ENCODE data around the gene SLC16A9.

SLC16A9 gene

DNA sequence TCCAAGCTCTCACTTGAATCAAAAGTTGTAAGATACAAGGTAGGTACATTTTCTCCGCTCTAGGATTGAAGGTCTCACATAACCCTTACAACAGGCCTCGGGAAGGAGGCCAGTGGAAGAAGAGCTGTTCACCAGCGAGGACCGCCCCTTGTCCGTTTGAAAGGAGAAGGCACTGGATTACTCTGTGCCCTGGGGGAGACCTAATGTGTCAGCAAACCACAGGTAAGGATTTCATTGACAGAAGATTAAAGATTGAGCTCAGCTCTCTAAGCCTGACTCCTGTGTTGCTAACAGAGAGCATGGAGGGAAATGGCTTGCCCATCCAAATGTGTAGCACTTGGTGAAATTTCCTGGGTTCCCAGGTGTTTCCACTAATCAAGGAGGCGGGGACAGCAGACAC lies 81.2 kb downstream of the SLC16A9 start:
- TF ChIP-seq, protein P1, sequence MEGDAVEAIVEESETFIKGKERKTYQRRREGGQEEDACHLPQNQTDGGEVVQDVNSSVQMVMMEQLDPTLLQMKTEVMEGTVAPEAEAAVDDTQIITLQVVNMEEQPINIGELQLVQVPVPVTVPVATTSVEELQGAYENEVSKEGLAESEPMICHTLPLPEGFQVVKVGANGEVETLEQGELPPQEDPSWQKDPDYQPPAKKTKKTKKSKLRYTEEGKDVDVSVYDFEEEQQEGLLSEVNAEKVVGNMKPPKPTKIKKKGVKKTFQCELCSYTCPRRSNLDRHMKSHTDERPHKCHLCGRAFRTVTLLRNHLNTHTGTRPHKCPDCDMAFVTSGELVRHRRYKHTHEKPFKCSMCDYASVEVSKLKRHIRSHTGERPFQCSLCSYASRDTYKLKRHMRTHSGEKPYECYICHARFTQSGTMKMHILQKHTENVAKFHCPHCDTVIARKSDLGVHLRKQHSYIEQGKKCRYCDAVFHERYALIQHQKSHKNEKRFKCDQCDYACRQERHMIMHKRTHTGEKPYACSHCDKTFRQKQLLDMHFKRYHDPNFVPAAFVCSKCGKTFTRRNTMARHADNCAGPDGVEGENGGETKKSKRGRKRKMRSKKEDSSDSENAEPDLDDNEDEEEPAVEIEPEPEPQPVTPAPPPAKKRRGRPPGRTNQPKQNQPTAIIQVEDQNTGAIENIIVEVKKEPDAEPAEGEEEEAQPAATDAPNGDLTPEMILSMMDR (IDR thresholded peaks at IDR 0.05): no peak

DNA sequence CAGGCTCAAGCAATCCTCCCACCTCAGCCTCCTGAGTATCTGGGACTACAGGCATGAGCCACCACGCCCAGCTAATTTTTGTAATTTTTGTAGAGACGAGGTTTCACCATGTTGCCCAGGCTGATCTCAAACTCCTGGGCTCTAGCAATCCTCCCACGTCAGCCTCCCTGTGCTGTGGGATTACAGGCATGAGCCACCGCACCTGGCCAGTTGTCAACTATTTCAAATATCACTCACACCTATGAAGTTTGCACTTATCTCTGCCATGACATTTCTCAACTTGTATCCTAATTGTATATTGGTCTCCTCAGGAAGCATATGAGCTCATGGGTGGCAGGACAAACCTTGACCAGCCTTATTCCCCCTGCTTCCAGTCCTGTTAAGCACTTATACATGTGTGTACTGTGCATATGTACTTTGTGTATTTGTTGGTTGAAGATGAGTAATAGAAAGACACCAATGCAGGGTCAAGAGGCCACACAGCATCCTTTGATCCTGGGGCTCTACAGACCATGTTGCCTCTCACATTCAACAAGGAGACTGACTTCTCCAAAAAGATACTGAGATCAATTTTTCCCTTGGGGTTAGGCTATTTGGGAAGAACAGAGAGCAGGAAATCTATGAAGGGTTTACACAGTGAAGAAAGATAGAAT lies 82.2 kb downstream of the SLC16A9 start:
- TF ChIP-seq, protein P1 (IDR thresholded peaks at IDR 0.05): no peak

DNA sequence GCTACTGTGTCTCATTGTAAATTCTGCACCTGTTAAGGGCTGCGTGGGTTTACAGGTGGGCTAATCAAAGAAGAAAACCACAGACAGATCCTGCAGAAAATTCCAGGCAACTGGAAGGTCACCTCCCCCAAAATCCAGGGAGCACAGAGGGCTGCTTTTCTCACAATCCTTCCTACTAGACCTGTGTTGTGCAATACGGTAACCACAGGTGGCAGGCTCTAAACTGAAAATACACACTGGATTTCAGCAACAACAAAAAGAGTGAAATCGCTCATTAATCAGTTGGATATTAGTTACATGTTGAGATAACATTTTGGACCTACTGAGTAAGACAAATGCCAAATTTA lies 83.2 kb downstream of the SLC16A9 start:
- TF ChIP-seq, protein P1 (IDR thresholded peaks at IDR 0.05): no peak

DNA sequence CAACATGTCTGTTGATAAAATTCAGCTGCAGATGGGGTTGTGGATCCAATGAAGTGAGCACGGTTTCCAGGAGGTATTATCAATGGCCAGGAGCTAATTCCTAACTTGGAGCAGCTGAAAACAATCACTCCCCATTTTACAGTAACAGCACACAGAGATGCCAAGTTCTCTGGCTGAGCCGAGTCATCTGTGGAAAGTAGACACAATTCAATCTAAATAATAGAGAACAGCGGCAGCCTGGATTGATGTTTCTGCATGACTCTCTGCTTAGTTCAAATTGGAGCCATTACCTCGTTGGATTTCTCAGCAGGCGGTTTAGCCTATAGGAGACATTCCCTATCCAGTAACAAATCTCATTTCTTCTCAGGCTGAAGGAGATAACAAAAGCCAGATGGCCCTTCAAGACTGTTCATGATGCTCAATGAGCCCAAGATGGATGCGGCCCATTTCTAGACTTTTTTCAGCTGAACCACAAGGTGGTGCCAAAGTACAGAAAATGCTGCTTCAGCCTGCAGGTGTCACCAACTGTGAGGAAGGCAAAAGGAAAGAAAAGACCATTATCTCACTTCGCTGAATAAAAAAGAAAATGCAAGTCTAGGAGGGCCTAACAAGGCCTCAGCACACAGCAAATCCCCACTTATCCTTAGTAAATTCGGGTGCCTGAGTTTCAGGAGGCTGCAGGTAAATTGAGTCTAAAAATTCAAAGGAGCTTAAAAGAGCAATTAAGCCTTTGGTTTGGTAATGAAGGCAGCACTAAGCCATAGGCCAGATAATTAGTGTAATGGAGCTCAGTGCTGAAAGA lies 83.7 kb downstream of the SLC16A9 start:
- TF ChIP-seq, protein P1 (IDR thresholded peaks at IDR 0.05): peak; percentile 73

DNA sequence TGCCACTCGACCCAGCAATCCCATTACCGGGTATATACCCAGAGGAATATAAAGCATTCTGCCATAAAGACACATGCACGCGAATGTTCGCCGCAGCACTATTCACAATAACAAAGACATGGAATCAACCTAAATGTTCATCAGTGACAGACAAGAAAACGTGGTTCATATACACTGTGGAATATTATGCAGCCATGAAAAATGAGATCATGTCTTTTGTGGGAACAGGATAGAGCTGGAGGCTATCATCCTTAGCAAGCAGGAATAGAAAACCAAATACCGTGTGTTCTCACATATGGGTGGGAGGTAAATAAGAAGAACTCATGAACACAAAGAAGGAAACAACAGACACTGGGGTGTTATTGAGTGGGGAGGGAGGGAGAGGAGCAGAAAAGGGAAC lies 84.7 kb downstream of the SLC16A9 start:
- TF ChIP-seq, protein P1 (IDR thresholded peaks at IDR 0.05): no peak

DNA sequence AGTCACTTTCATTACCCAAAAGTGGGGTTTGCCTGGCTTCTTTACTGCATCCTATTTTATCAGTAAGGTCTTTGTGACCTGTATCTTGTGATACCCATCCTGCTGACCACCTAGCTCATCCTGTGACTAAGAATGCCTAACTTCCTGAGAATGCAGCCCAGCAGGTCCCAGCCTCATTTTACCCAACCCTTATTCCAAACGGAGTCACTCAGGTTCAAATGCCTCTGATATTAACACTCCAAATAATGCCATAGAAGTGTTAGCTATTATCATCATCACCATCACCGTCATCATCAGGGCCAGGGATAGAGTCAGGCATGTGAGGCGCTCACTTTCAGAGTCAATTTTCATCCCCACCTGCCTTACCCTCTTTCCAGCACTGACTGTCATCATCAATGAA lies 85.5 kb downstream of the SLC16A9 start:
- TF ChIP-seq, protein P1 (IDR thresholded peaks at IDR 0.05): no peak

DNA sequence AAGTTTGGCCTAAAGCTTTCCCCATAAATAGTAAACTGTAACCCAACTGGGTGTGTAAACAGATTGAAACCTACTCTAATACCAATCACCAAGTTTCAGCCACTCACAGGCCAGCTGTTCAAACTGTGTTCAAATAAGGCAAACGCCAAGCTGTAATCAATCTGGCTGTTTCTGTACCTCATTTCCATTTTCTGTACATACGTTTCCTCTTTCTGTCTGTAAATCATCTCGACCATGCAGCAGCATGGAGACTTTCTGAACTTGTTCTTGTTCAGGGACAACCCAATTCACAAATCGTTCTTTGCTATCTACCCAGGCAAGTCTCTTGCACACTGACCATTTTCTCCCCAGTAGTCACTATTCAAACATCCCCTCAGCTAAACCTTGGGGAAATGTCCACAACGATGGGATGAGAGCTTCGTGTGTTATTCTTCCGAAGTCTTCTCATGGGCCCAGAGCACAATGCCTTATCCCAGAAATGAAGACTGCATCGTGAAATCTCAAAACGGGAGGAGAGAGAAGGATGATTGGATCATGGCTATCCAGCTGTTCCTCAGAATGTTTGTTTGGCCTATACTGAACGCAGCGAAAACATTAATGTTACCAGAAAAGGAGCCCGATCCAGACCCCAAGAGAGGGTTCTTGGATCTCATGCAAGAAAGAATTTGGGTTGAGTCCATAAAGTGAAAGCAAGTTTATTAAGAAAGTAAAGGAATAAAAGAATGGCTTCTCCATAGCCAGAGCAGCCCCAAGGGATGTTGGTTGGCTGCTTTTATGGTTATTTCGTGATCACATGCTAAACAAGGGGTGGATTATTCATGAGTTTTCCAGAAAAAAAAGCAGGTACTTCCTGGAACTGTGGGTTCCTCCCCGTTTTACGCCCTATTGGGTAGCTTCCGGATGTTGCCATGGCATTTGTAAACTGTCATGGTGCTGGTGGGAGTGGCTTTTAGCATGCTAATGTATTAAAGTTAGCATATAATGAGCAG lies 86.2 kb downstream of the SLC16A9 start:
- TF ChIP-seq, protein P1 (IDR thresholded peaks at IDR 0.05): no peak

Measured in LNCAP (cell line).